Neural cell (in vitro differentiated cells): Measurements from ENCODE around the gene CLASP1.

Experiments used
- CTCF ChIP-seq: fragments of 450-650 bp; IDR thresholded peaks from 2 replicates; pipeline ENCODE4 v1.5.1; 2014; ENCODE audit warnings: antibody characterized with exemption, mild to moderate bottlenecking, moderate library complexity; ENCODE audit not compliant: poor library complexity, severe bottlenecking
- EZH2 ChIP-seq: fragments of 200-600, 300-800 bp; shearing (Covaris generic), sonication (generic); IDR thresholded peaks from 2 replicates; pipeline ENCODE4 v1.6.1; 2014; ENCODE audit warnings: antibody characterized with exemption, low read length, borderline replicate concordance, mild to moderate bottlenecking; ENCODE audit not compliant: insufficient read depth, poor library complexity, severe bottlenecking
- SMC3 ChIP-seq: fragments of 450-650 bp; conservative IDR thresholded peaks from 2 replicates; pipeline ENCODE4 v1.6.1; 2014; ENCODE audit warnings: antibody characterized with exemption, mild to moderate bottlenecking, moderate library complexity; ENCODE audit not compliant: poor library complexity

- TF ChIP-seq CTCF (no peak), EZH2 (no peak), SMC3 (no peak)
Measured at GRCh38 chr2:121541495-121541894, 107.8 kb downstream of the CLASP1 start.
